Ramos (cell line): ENCODE results near the gene FCGR1A.
"Not testable (repeated sequence)": the region's sequence is repeated elsewhere in the genome, so short reads cannot be mapped to it uniquely, and the experiment has no call there.

Source experiments
- in situ Hi-C: fragments of 300-500 bp; cut with MboI; formaldehyde crosslinking; loops from one replicate; pipeline ENCODE4 v1.14.3; 2022; ENCODE audit warnings: low sequenced_read_pairs; ENCODE audit not compliant: unreplicated experiment

FCGR1A gene

GRCh38 chr1:149775510-149776147 is 6.9 kb upstream of the FCGR1A start:
- in situ Hi-C loops, result not testable (repeated sequence)

GRCh38 chr1:149777084-149777483 is 5.4 kb upstream of the FCGR1A start:
- in situ Hi-C loops, result not testable (repeated sequence)

- in situ Hi-C loops, result not testable (repeated sequence)
These were observed 4.2 kb upstream of the FCGR1A start for GRCh38 chr1:149778313-149778712.

GRCh38 chr1:149781413-149781984 is 995 bp upstream of the FCGR1A start:
- in situ Hi-C loops, result not testable (repeated sequence)

GRCh38 chr1:149783289-149783688 is 795 bp downstream of the FCGR1A start:
- in situ Hi-C loops, result not testable (repeated sequence)

- in situ Hi-C loops, result not testable (repeated sequence)
These were observed 1.4 kb downstream of the FCGR1A start for GRCh38 chr1:149783868-149784267.

- in situ Hi-C loops, result not testable (repeated sequence)
These were observed 5.4 kb downstream of the FCGR1A start for GRCh38 chr1:149787688-149788451.

- in situ Hi-C loops, result not testable (repeated sequence)
These were observed 10.0 kb downstream of the FCGR1A start for GRCh38 chr1:149792502-149792901.

- in situ Hi-C loops, result not testable (repeated sequence)
These were observed 10.5 kb downstream of the FCGR1A start for GRCh38 chr1:149792912-149793515.

- in situ Hi-C loops, result not testable (repeated sequence)
These were observed 11.4 kb downstream of the FCGR1A start for GRCh38 chr1:149793885-149794284.

- in situ Hi-C loops, result not testable (repeated sequence)
These were observed 19.1 kb downstream of the FCGR1A start for GRCh38 chr1:149801628-149802027.

- in situ Hi-C loops, result not testable (repeated sequence)
These were observed 22.1 kb downstream of the FCGR1A start for GRCh38 chr1:149804417-149805080.

- in situ Hi-C loops, result not testable (repeated sequence)
These were observed 28.4 kb downstream of the FCGR1A start for GRCh38 chr1:149810697-149811405.

GRCh38 chr1:149811514-149811889 is 29.0 kb downstream of the FCGR1A start:
- in situ Hi-C loops, result not testable (repeated sequence)

- in situ Hi-C loops, result not testable (repeated sequence)
These were observed 29.7 kb downstream of the FCGR1A start for GRCh38 chr1:149811890-149812829.

GRCh38 chr1:149812893-149813801 is 30.7 kb downstream of the FCGR1A start:
- in situ Hi-C loops, result not testable (repeated sequence)

- in situ Hi-C loops, result not testable (repeated sequence)
These were observed 37.9 kb downstream of the FCGR1A start for GRCh38 chr1:149820387-149820786.

GRCh38 chr1:149826555-149826954 is 44.1 kb downstream of the FCGR1A start:
- in situ Hi-C loops, result not testable (repeated sequence)
